ENCODE data around the gene NQO1. TPM values are rescaled to one million over a fixed set of nuclear protein-coding genes. Genes with fewer than 3 reads are reported as not detected.

The NQO1 gene
- total RNA-seq, 1 donor from 2014 or later: 112 TPM

DNA sequence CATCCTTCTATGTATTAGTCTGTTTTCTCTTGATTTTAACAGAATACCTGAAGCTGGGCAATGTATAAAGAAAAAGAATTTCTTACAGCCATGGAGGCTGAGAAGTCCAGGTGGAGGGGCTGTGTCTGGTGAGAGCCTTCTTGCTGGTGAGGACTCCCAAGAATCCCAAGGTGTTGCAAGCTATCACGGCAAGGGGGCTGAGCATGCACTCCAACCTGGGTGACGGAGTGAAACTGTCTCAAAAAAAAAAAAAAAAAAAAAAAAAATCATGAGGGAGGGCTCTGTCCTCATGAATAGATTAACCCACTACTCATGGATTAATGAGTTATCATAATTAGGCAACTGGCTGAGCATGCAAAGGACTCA lies 19.4 kb downstream of the NQO1 start:
- Mint-ChIP-seq H3K27me3 (no peaks in the 10 kb centered on the region), H3K27ac (peak overlapping the region; percentile 73), H3K4me3 (peak overlapping the region; percentile 24), H3K9me3 (no peaks in the 10 kb centered on the region), H3K4me1 (ENCODE audit: unreplicated experiment) (peaks cover 7% of the 10 kb centered on the region), H3K36me3 (peaks cover 3% of the 10 kb centered on the region)
- TF ChIP-seq CTCF (conservative IDR thresholded peaks at IDR 0.05): no peak
- no peak for DNase-seq (ENCODE audit: extremely low spot score, unreplicated experiment)

- Mint-ChIP-seq H3K27me3 (no peaks in the 10 kb centered on the region), H3K9me3 (no peaks in the 10 kb centered on the region), H3K36me3 (peaks cover 5% of the 10 kb centered on the region), H3K4me3 (peak overlapping the region; percentile 24), H3K27ac (peak overlapping the region; percentile 73), H3K4me1 (ENCODE audit: unreplicated experiment) (peaks cover 10% of the 10 kb centered on the region)
- no peak for DNase-seq (ENCODE audit: extremely low spot score, unreplicated experiment)
- TF ChIP-seq CTCF (conservative IDR thresholded peaks at IDR 0.05): no peak
These were observed 19.9 kb downstream of the NQO1 start for GRCh38 chr16:69706256-69706974.

DNA sequence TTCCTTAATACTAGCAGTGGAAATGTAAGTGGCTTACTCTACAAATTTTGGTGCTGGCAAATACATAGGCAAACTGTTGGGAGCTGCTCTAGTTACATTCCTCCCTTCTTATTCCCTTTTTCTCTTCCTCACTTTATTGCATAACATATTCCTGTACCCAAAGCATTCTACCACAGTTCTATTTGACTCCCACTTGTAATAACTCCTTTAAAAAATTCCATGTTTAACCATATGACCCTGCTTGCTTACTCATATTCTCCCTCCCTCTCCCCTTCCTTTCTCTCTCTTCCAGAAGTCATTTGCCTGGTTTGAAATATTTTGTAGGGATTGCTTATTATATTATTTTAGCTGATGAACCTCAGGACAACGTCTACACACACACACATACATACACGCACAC lies 22.7 kb downstream of the NQO1 start:
- peaks cover 12% of the 10 kb centered on the region for H3K36me3 Mint-ChIP-seq
- DNase-seq (ENCODE audit: extremely low spot score, unreplicated experiment): no peak
- no peaks in the 10 kb centered on the region for H3K27me3 Mint-ChIP-seq
- TF ChIP-seq CTCF (conservative IDR thresholded peaks at IDR 0.05): no peak
- no peak overlapping the region for H3K27ac Mint-ChIP-seq
- no peak overlapping the region for H3K4me3 Mint-ChIP-seq
- H3K9me3 Mint-ChIP-seq: no peaks in the 10 kb centered on the region
- peaks cover 4% of the 10 kb centered on the region for H3K4me1 Mint-ChIP-seq (ENCODE audit: unreplicated experiment)

DNA sequence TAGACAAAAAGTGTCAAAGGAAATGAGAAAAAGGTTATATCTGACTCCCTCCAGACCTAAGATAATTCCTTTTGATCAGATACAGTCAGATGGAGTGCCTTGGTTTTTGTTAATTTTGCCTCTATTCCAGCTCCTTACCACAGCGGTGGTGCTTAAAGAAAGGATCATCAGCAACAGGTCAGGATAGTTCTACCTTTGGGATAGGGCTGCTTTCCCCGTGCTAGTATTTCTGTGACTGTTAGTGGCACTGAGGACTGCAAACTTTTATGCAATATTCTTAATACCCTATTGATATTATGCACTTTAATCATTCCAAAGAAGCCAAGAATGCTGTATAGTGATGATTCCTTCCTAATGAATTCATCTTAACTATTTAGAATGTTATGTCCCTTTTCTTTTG lies 24.5 kb downstream of the NQO1 start:
- Mint-ChIP-seq H3K9me3 (no peaks in the 10 kb centered on the region), H3K27ac (no peak overlapping the region), H3K36me3 (peaks cover 11% of the 10 kb centered on the region), H3K4me1 (ENCODE audit: unreplicated experiment) (peaks cover 4% of the 10 kb centered on the region), H3K4me3 (no peak overlapping the region), H3K27me3 (no peaks in the 10 kb centered on the region)
- no peak for TF ChIP-seq CTCF (conservative IDR thresholded peaks at IDR 0.05)
- no peak for DNase-seq (ENCODE audit: extremely low spot score, unreplicated experiment)

DNA sequence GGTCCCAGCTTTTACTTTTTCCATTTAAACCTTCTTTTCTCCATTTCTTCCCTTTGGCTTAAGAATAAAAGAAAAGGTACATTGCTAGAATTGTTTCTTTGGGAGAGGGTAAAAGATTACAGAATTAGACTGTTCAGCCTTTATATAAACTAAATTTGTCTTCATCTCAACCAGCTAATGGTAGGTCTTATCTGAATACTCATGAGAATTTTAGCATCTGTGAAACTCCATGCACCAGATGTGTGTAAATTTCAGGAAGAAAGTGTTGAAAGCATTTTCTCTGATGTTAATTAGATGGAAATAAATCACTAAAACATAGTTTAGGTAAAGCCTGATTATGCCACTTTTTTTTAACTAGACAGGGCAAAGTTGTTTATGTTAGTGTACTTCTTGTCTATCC lies 24.9 kb downstream of the NQO1 start:
- peaks cover 4% of the 10 kb centered on the region for H3K4me1 Mint-ChIP-seq (ENCODE audit: unreplicated experiment)
- no peak overlapping the region for H3K27ac Mint-ChIP-seq
- no peak for TF ChIP-seq CTCF (conservative IDR thresholded peaks at IDR 0.05)
- no peaks in the 10 kb centered on the region for H3K9me3 Mint-ChIP-seq
- no peaks in the 10 kb centered on the region for H3K27me3 Mint-ChIP-seq
- peaks cover 8% of the 10 kb centered on the region for H3K36me3 Mint-ChIP-seq
- no peak for DNase-seq (ENCODE audit: extremely low spot score, unreplicated experiment)
- no peak overlapping the region for H3K4me3 Mint-ChIP-seq
